ENCODE measurements around the gene RAB33A. TPM values are rescaled to one million over a fixed set of nuclear protein-coding genes. Genes with fewer than 3 reads are reported as not detected.

Gene RAB33A
- total and polyA plus RNA-seq, 2 of the 4 experiments (the other 2 are of a cell fraction): 1.6 to 1.8 TPM

GRCh38 chrX:130224810-130225209, 53.0 kb downstream of the RAB33A start:
- Histone ChIP-seq H2BK120ac (ENCODE audit: low read depth, low read length) (no peak overlapping the region), H2AK9ac (replicated peaks; ENCODE audit: low read depth, low read length, poor library complexity) (no peak overlapping the region), H4K91ac (ENCODE audit: insufficient read depth, low read depth, low read length) (no peak overlapping the region), H3K27me3 (ENCODE audit: control insufficient read depth, insufficient read depth, low read length) (no peaks in the 10 kb centered on the region), H2AK5ac (ENCODE audit: low read depth, low read length) (no peak overlapping the region), H2AFZ (replicated peaks; ENCODE audit: low read length, poor library complexity) (no peak overlapping the region), H3K4ac (ENCODE audit: low read depth, low read length) (no peak overlapping the region), H3K36me3 (ENCODE audit: control insufficient read depth, insufficient read depth, low read length) (peaks cover 8% of the 10 kb centered on the region), H3K56ac (ENCODE audit: extremely low read depth, insufficient read depth, low read length) (no peak overlapping the region), H3K4me2 (ENCODE audit: low read depth, low read length) (no peak overlapping the region), H3K9me1 (ENCODE audit: insufficient read depth, low read length) (no peaks in the 10 kb centered on the region), H3K27ac (ENCODE audit: insufficient read depth, low read length) (no peak overlapping the region), H3K18ac (ENCODE audit: low read depth, low read length) (no peak overlapping the region), H2BK20ac (ENCODE audit: low read depth, low read length) (no peak overlapping the region), H4K5ac (ENCODE audit: low read depth, low read length) (no peak overlapping the region), H2BK15ac (ENCODE audit: low read depth, low read length) (no peak overlapping the region), H3K14ac (replicated peaks; ENCODE audit: low read depth, low read length) (no peak overlapping the region), H3K9me3 (ENCODE audit: control insufficient read depth, insufficient read depth, low read length) (no peaks in the 10 kb centered on the region), H3K79me1 (ENCODE audit: low read depth in 1 of 2, low read length in 2 of 2) (no peaks in the 10 kb centered on the region), H3K9ac (ENCODE audit: low read depth, low read length) (no peak overlapping the region), H4K20me1 (ENCODE audit: insufficient read depth, low read length) (no peaks in the 10 kb centered on the region), H3K23ac (ENCODE audit: low read depth, low read length) (no peak overlapping the region), H2BK5ac (ENCODE audit: low read depth, low read length, poor library complexity, severe bottlenecking) (no peak overlapping the region), H4K8ac (ENCODE audit: low read depth in 2 of 2, low read length in 2 of 2) (no peak overlapping the region), H3K4me3 (ENCODE audit: insufficient read depth, low read depth, low read length) (no peak overlapping the region), H3K4me1 (ENCODE audit: control insufficient read depth, insufficient read depth, low read length) (no peaks in the 10 kb centered on the region)
- ChIA-PET CTCF (interaction anchor here (0.6 kb wide), 1 partner anchor 17 kb away, joined by 3 read pairs; no protein-coding TSS in a partner anchor), POLR2A (ENCODE audit: unreplicated experiment) (no interaction called here)
- intact Hi-C loops (cut with micrococcal nuclease) (no loop called here), dilution Hi-C loops (cut with HindIII; ENCODE audit: low sequenced_read_pairs, unreplicated experiment) (no loop called here), in situ Hi-C loops (cut with MboI; ENCODE audit: low sequenced_read_pairs) (no loop called here)
- BruUV-seq (replicated peaks): no TSS peak
- no peak for ATAC-seq (ENCODE audit: low read depth)
- DNase-seq: no peak
- no CpG with 5 or more reads among the region's 2 CpGs for WGBS, 2 experiments (ENCODE audit: extremely low coverage in 2 of 2, insufficient read length in 1 of 2)
- no peak for TF ChIP-seq FOS (IDR thresholded peaks at IDR 0.05; ENCODE audit: low read depth, low read length)
- TF ChIP-seq CEBPB (IDR thresholded peaks at IDR 0.05; ENCODE audit: low read depth, low read length): peak; percentile 73

Measured in IMR-90 (cell line).